Measurements from ENCODE around the gene AK9. TPM values are rescaled to one million over a fixed set of nuclear protein-coding genes. Genes with fewer than 3 reads are reported as not detected.

AK9 gene
- total and polyA plus RNA-seq, 11 donors = 6.6 to 17.0 (median 9.1) TPM

DNA sequence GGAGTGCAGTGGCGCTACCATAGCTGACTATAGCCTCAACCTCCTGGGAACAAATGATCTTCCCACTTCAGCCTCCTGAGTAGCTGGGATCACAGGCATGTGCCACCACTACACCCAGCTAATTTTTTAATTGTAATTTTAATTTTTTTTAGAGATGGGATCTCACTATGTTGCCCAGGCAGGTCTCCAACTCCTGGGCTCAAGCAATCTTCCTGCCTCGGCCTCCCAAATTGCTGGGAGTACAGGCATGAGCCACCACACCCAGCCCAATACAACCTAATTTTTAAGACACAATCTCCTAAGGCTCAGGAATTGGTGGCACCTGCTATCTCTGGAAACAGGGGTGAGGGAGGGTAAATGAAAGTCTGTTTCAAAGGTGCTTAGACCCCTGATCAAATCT, 213.8 kb downstream of the AK9 start:
- DNase-seq (no peak), ATAC-seq (no peak)
- no peak overlapping the region for H3K27ac ChIP-seq
- peaks cover 0 to 92% (median 74%) of the 10 kb centered on the region in 9 donors for H3K36me3 ChIP-seq
- no peaks in the 10 kb centered on the region for H3K27me3 ChIP-seq
- no peak overlapping the region for H3K4me3 ChIP-seq
- no peak for TF ChIP-seq POLR2A (IDR thresholded peaks at IDR 0.05)
- TF ChIP-seq, protein P1, sequence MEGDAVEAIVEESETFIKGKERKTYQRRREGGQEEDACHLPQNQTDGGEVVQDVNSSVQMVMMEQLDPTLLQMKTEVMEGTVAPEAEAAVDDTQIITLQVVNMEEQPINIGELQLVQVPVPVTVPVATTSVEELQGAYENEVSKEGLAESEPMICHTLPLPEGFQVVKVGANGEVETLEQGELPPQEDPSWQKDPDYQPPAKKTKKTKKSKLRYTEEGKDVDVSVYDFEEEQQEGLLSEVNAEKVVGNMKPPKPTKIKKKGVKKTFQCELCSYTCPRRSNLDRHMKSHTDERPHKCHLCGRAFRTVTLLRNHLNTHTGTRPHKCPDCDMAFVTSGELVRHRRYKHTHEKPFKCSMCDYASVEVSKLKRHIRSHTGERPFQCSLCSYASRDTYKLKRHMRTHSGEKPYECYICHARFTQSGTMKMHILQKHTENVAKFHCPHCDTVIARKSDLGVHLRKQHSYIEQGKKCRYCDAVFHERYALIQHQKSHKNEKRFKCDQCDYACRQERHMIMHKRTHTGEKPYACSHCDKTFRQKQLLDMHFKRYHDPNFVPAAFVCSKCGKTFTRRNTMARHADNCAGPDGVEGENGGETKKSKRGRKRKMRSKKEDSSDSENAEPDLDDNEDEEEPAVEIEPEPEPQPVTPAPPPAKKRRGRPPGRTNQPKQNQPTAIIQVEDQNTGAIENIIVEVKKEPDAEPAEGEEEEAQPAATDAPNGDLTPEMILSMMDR (IDR thresholded peaks at IDR 0.05) = no peak
- H3K4me1 ChIP-seq = peaks cover 0 to 60% (median 34%) of the 10 kb centered on the region in 12 donors
- WGBS, 4 donors = 95 to 99% (median 97%) methylated on average over 2 of the region's 2 CpGs
- intact Hi-C loops (cut with DNase I) = no loop called here
- H3K9me3 ChIP-seq = no peaks in the 10 kb centered on the region

DNA sequence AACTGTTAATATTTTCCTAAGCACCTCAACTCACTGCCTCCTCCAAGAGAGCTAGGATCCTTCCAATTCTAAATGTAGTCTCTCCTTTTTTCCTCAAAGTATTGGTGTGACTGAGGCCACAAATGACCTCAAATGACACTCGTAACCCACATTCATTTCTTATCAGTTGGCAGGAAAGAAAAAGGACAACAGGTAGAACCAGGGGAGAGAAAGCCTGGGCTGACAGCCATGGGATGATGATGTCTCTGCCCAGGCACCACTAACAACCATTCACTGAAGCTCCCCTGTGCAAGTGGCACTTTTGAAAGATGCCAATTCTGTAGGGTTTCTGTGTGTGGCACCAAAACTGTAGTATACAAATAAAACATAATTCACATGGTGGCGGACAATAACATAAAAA, 215.4 kb downstream of the AK9 start:
- peaks cover 2 to 95% (median 80%) of the 10 kb centered on the region in 9 donors for H3K36me3 ChIP-seq
- peaks cover 0 to 45% (median 21%) of the 10 kb centered on the region in 12 donors for H3K4me1 ChIP-seq
- no peak overlapping the region for H3K27ac ChIP-seq
- ATAC-seq (no peak), DNase-seq (no peak)
- TF ChIP-seq, protein P1 (IDR thresholded peaks at IDR 0.05) = no peak
- no peak for TF ChIP-seq POLR2A (IDR thresholded peaks at IDR 0.05)
- no peaks in the 10 kb centered on the region for H3K9me3 ChIP-seq
- no peak overlapping the region for H3K4me3 ChIP-seq
- 72 to 81% (median 77%) methylated on average over 2 of the region's 2 CpGs for WGBS, 4 donors
- no peaks in the 10 kb centered on the region for H3K27me3 ChIP-seq
- intact Hi-C loops (cut with DNase I) = no loop called here

DNA sequence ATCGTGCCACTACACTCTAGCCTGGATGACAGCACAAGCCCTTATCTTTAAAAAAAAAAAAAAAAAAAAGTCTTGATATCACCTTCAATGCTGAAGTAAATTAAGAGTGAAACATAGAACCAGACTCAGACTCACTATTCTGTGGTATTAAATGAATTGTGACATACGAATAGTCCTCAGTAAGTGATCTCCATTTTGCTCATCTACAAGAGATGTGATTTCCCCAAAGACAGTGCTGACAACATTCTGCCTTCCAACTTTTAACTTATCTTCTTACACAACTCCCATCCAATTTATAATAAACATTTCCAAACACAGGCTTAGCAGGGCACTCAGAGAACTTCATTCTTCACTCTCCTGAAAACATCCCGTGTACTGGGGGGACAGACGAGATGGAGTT, 216.0 kb downstream of the AK9 start:
- H3K27ac ChIP-seq = no peak overlapping the region
- H3K27me3 ChIP-seq = no peaks in the 10 kb centered on the region
- no peaks in the 10 kb centered on the region for H3K9me3 ChIP-seq
- intact Hi-C loops (cut with DNase I) = no loop called here
- DNase-seq (no peak), ATAC-seq (no peak)
- no peak overlapping the region for H3K4me3 ChIP-seq
- peaks cover 2 to 95% (median 84%) of the 10 kb centered on the region in 9 donors for H3K36me3 ChIP-seq
- WGBS, 4 donors = 86 to 91% (median 90%) methylated on average over 4 of the region's 4 CpGs
- TF ChIP-seq, protein P1 (IDR thresholded peaks at IDR 0.05) = no peak
- no peak for TF ChIP-seq POLR2A (IDR thresholded peaks at IDR 0.05)
- H3K4me1 ChIP-seq = peaks cover 0 to 38% (median 15%) of the 10 kb centered on the region in 12 donors

GRCh38 chr6:109473120-109473519, 217.9 kb downstream of the AK9 start:
- 92 to 98% (median 95%) methylated on average over 3 of the region's 3 CpGs for WGBS, 4 donors
- Histone ChIP-seq H3K4me3 (no peak overlapping the region), H3K27me3 (no peaks in the 10 kb centered on the region), H3K9me3 (no peaks in the 10 kb centered on the region), H3K27ac (no peak overlapping the region), H3K4me1 (peaks cover 0 to 20% (median 0%) of the 10 kb centered on the region in 12 donors), H3K36me3 (peaks cover 2 to 100% (median 88%) of the 10 kb centered on the region in 9 donors)
- no peak for DNase-seq
- intact Hi-C loops (cut with DNase I) = no loop called here
- no peak for TF ChIP-seq POLR2A (IDR thresholded peaks at IDR 0.05)
- TF ChIP-seq, protein P1 (IDR thresholded peaks at IDR 0.05) = no peak
- no peak for ATAC-seq
